ENCODE results near the gene UBE2QL1. TPM values are rescaled to one million over a fixed set of nuclear protein-coding genes. Genes with fewer than 3 reads are reported as not detected.

Gene UBE2QL1
- total and polyA plus RNA-seq, 8 donors = 0.58 to 6.1 (median 0.95) TPM; not detected in 1

DNA sequence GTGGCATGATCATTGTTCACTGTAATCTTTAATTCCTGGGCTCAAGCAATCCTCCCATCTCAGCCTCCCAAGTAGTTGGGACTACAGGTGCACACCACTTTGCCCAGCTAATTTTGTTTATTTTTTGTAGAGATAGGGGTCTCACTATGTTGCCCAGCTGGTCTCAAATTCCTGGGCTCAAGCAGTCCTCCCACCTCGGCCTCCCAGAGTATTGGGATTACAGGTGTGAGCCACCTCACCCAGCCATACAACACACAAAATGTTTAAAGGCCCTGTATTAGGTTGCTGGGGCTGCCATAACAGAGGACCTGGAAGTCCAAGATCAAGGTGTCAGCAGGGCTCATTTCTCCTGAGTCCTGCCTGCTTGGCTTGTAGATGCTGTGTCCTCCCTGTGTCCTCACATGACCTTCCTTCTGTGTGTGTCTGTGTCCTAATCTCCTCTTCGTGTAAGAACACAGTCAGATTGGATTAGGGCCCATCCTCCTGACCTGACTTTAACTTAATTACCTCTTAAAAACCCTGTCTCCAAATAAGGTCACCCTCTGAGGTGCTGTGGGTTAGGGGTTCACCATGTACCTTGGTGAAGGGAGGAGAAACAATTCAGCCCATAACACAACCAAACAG, 5.4 kb downstream of the UBE2QL1 start:
- intact Hi-C loops (cut with DNase I; ENCODE audit: low total_unique reads) = no loop called here
- WGBS, 5 donors = 43 to 62% (median 54%) methylated on average over 2 of the region's 2 CpGs
- peaks cover 0 to 62% (median 27%) of the 10 kb centered on the region in 3 donors for H3K27me3 ChIP-seq

DNA sequence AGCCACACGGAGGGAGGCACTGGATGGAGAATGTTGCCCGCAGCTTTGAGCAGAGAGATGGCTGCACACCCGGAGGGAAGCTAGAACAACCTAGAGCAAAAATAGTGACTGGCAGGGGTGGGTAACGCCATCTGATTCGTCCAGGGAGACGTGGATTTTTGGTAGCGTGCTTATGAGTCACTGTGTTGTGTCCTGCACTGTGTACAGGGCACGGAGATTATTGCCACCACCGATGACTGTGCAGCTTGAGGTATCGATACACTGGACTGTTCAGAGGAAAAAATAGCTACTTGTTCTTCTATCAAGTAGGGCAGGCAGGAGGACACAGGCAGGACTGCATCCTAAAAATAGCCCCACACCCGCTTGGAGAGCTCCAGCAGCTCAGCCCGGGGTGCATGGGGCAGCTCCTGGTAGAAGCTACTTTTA, 6.0 kb downstream of the UBE2QL1 start:
- H3K9me3 ChIP-seq = no peaks in the 10 kb centered on the region
- peaks cover 0 to 56% (median 21%) of the 10 kb centered on the region in 3 donors for H3K27me3 ChIP-seq
- H3K4me1 ChIP-seq = peaks cover 0 to 28% (median 6%) of the 10 kb centered on the region in 4 donors
- H3K36me3 ChIP-seq = no peaks in the 10 kb centered on the region
- DNase-seq = no peak
- H3K27ac ChIP-seq = peak overlapping the region in 1 of 5 donors; percentile 20
- TF ChIP-seq, protein P1, sequence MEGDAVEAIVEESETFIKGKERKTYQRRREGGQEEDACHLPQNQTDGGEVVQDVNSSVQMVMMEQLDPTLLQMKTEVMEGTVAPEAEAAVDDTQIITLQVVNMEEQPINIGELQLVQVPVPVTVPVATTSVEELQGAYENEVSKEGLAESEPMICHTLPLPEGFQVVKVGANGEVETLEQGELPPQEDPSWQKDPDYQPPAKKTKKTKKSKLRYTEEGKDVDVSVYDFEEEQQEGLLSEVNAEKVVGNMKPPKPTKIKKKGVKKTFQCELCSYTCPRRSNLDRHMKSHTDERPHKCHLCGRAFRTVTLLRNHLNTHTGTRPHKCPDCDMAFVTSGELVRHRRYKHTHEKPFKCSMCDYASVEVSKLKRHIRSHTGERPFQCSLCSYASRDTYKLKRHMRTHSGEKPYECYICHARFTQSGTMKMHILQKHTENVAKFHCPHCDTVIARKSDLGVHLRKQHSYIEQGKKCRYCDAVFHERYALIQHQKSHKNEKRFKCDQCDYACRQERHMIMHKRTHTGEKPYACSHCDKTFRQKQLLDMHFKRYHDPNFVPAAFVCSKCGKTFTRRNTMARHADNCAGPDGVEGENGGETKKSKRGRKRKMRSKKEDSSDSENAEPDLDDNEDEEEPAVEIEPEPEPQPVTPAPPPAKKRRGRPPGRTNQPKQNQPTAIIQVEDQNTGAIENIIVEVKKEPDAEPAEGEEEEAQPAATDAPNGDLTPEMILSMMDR (IDR thresholded peaks at IDR 0.05) = no peak
- no peak for TF ChIP-seq POLR2A (IDR thresholded peaks at IDR 0.05)
- WGBS, 5 donors = 67 to 82% (median 71%) methylated on average over 12 of the region's 12 CpGs
- intact Hi-C loops (cut with DNase I; ENCODE audit: low total_unique reads) = no loop called here
- no peak overlapping the region for H3K4me3 ChIP-seq

More for the DNA sequence above, 5.4 kb downstream of the UBE2QL1 start:
- DNase-seq = no peak
- Histone ChIP-seq H3K27ac (peak overlapping the region in 1 of 5 donors; percentile 20), H3K4me1 (peaks cover 2 to 34% (median 12%) of the 10 kb centered on the region in 4 donors), H3K36me3 (no peaks in the 10 kb centered on the region), H3K4me3 (no peak overlapping the region), H3K9me3 (no peaks in the 10 kb centered on the region)
- TF ChIP-seq, protein P1 (IDR thresholded peaks at IDR 0.05) = no peak
- TF ChIP-seq POLR2A (IDR thresholded peaks at IDR 0.05) (no peak), POLR2AphosphoS5 (IDR thresholded peaks at IDR 0.05) (no peak), EP300 (IDR thresholded peaks at IDR 0.05) (no peak)

DNA sequence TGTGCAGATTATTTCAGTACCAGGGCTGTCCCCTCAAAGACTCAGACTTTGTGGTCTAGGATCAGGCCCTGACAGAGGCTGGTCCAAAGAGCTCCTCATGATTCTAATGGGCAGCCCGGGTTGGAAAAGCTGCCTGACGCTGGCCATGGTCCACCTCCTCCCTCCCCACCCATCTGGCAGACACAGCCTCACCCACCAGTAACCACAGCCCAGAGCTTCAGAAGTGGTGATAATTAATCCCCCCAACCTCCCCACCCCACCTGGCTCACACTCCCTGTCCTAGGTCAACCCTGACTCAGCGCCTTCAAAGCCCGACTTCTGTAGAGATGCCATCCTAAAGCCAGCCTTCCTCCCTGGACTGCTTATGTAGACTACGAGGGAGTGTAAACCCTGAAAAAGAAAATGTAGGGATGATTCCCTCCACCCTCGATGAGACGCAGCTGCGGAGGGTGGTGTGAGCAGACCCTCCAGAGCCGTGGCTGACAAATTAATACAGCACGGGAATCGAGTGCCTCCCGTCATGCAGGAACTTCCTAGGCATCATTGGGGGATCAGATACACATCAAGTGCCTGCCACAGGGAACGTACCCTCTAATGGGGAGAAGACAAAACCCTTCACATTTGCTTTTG, 7.0 kb downstream of the UBE2QL1 start:
- H3K4me1 ChIP-seq = peaks cover 0 to 17% (median 0%) of the 10 kb centered on the region in 4 donors
- DNase-seq = no peak
- peaks cover 0 to 46% (median 10%) of the 10 kb centered on the region in 3 donors for H3K27me3 ChIP-seq
- no peak overlapping the region for H3K4me3 ChIP-seq
- TF ChIP-seq, protein P1 (IDR thresholded peaks at IDR 0.05) = no peak
- no peaks in the 10 kb centered on the region for H3K36me3 ChIP-seq
- intact Hi-C loops (cut with DNase I; ENCODE audit: low total_unique reads) = no loop called here
- no peaks in the 10 kb centered on the region for H3K9me3 ChIP-seq
- no peak overlapping the region for H3K27ac ChIP-seq
- 75 to 92% (median 81%) methylated on average over 13 of the region's 13 CpGs for WGBS, 5 donors

DNA sequence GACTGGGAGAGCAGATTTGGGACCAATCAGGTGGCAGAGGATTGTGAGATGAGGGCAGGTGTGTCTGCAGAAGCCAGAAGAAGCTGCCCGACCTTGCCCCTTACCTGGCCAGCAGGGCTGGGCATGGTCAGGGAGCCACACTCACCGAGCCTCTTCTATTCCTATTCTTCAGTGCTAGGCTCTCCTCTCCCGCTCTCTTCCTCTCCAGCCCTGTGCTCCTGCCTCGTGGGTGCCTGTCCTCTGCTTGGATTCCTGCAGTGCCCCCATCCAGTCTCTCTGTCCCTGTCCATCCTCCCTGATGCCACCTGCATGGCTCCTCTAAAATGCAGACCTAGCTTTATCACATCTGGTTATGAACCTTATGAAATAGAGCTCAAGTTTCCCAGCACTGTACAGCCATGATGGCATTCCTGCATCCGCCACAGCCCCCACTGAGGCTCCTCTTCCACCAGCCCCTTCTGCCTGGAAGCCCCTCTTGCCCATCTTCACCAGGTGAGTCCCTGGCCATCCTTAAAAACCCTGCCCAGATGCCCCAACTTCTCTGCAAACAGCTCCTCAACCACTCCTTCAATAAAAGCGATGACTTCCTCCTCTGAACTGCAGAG, 8.2 kb downstream of the UBE2QL1 start:
- peaks cover 0 to 6% (median 0%) of the 10 kb centered on the region in 4 donors for H3K4me1 ChIP-seq
- H3K27me3 ChIP-seq = peaks cover 0 to 44% (median 9%) of the 10 kb centered on the region in 3 donors
- H3K4me3 ChIP-seq = no peak overlapping the region
- intact Hi-C loops (cut with DNase I; ENCODE audit: low total_unique reads) = no loop called here
- no peak for DNase-seq
- 76 to 86% (median 84%) methylated on average over 6 of the region's 6 CpGs for WGBS, 5 donors
- TF ChIP-seq, protein P1 (IDR thresholded peaks at IDR 0.05) = no peak
- TF ChIP-seq POLR2AphosphoS5 (IDR thresholded peaks at IDR 0.05) (no peak), POLR2A (IDR thresholded peaks at IDR 0.05) (no peak), EP300 (IDR thresholded peaks at IDR 0.05) (no peak)
- no peaks in the 10 kb centered on the region for H3K36me3 ChIP-seq
- H3K27ac ChIP-seq = no peak overlapping the region
- no peaks in the 10 kb centered on the region for H3K9me3 ChIP-seq
